T47D (cell line): ENCODE data around the gene GYG1.

Experiments
- DNase-seq, 2 experiments: peaks; one replicate each; pipeline versions ENCODE4 v3.0.0 to v3.0.0-alpha.2; 2011 to 2012; ENCODE audit warnings: low read depth in 1 of 2, low spot score in 1 of 2
- JUND ChIP-seq: IDR thresholded peaks from 2 replicates; pipeline ENCODE4 v1.6.1; 2012; ENCODE audit warnings: low read depth
- in situ Hi-C: cut with HindIII; loops from 2 replicates; pipeline ENCODE4 v1.10.0; 2016; ENCODE audit warnings: low sequenced_read_pairs, low pct_unique_long_range_greater_than_20kb

The GYG1 gene

GRCh38 chr3:149038322-149038721 lies 47.0 kb downstream of the GYG1 start:
- DNase-seq, result no peak
- in situ Hi-C loops, result no loop called here
- TF ChIP-seq JUND, result no peak

DNA sequence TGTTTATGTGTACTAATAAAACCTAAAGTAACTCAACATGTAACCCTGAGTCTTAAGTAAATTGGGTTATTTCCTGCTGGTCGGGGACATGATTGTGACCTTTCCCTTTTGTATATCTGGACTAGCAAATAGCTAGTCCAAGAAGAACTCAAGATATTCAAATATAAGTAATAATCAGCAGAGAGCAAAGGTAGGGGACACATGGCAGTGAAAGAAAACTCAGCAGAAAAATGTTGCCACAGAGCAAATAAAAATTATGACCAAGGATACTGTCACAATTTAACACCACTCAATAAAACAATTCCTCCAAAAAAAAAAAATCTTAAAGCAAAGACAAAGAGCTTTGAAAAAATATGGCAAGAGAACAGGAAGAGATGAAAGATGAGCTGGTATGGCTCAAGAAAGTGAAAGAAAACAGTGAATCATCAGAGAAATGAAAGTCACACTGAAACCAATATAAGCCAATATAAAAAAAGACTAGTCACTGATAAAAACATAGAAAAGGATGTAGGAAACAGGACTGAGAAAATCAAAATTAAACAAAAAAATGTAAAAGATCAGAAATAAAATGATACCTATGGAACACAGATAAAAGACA lies 51.5 kb downstream of the GYG1 start:
- in situ Hi-C loops, result no loop called here
- no peak for TF ChIP-seq JUND
- no peak for DNase-seq

- no peak for TF ChIP-seq JUND
- in situ Hi-C loops, result no loop called here
- no peak for DNase-seq
These were observed 53.2 kb downstream of the GYG1 start for GRCh38 chr3:149044339-149045083.

- TF ChIP-seq JUND, result no peak
- in situ Hi-C loops, result no loop called here
- DNase-seq, result no peak
These were observed 64.2 kb downstream of the GYG1 start for GRCh38 chr3:149055575-149055974.

DNA sequence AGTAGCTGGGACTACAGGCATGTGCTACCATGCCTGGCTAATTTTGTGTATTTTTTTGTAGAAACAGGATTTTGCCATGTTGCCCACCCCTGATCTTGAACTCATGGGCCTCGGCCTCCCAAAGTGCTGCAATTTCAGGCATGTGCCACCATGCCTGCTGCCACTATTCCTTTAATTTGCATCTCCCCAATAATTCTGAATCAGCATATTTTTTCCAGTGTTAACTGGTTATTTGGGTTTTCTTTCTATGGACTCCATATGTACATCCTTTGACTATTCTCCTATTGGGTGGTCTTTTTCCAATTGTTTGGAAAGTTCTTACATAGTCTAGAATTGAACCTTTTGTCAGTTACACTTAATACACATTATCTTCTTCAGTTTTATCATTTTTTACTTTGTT lies 66.9 kb downstream of the GYG1 start:
- in situ Hi-C loops, result no loop called here
- no peak for TF ChIP-seq JUND
- DNase-seq, result no peak

GRCh38 chr3:149058602-149059001 lies 67.3 kb downstream of the GYG1 start:
- TF ChIP-seq JUND, result no peak
- no peak for DNase-seq
- in situ Hi-C loops, result no loop called here

DNA sequence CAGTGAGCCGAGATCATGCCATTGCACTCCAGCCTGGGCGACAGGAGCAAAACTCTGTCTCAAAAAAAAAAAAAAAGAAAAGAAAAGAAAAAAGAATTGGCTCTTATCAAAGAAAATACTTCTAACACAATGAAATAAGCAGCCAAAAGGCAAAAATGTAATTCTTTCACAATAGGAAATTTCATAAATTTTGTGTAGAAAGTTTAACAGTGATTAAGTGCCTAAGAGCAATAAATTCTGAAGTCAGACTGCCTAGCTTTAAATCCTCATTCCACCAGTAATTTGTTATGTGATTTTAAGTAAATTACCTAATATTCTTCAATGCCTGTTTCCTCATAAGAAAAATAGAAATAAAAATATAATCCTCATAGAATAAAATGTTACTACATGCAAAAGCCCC lies 70.4 kb downstream of the GYG1 start:
- TF ChIP-seq JUND, result no peak
- no peak for DNase-seq
- in situ Hi-C loops, result no loop called here

- DNase-seq, result no peak
- TF ChIP-seq JUND, result no peak
- in situ Hi-C loops, result no loop called here
These were observed 76.5 kb downstream of the GYG1 start for GRCh38 chr3:149067883-149068282.
